Erythroblast (primary cell): ENCODE results near the gene ITCH.

Source experiments
- DNase-seq, 2 experiments: peaks; one replicate each; lab custom pipeline; 2025; lab: John Stamatoyannopoulos, UW
- GATA1 ChIP-seq: IDR thresholded peaks from 2 replicates; pipeline ENCODE4 v1.6.1; 2011; ENCODE audit warnings: low read depth, mild to moderate bottlenecking, control low read depth, low read length, moderate library complexity
- POLR2A ChIP-seq: IDR thresholded peaks from 2 replicates; pipeline ENCODE4 v1.6.1; 2011; ENCODE audit warnings: mild to moderate bottlenecking, low read length

The ITCH gene

DNA sequence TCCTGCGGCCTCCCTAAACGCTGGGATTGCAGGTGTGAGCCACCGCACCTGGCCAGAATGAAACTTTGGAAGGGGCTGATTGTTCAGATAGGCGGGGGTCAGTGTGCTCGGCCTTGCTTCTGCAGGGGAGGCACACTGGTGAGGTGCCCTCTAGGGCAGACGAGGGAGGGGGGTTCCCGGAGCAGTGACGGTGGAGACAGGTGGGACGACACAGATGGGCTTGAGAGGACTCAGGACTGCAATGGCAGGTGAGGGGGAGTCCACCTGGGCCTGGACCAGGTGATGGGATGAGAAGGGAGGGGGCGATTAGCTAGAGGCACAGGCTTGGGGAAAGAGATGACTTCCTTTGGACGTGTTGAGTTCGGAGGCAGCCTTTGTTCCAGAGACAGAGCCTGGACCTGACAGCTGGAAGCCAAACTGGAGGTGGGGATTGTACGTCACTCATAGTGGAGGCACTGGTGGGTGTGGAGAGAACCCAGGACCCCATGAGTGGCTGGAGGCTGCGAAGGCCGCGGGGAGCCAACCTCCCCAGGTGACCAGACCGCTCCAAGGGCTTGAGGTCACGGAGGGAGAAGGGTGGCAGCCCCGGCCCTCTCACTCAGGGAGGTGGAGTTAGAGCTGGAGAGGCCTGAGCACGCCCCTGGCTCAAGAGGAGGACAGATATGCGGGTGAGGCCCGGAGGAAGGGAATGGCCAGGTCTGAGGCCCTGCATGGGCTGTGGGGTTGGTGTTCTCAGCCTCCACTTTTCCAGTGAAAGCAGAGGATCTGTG lies 185.0 kb downstream of the ITCH start:
- DNase-seq = no peak

DNA sequence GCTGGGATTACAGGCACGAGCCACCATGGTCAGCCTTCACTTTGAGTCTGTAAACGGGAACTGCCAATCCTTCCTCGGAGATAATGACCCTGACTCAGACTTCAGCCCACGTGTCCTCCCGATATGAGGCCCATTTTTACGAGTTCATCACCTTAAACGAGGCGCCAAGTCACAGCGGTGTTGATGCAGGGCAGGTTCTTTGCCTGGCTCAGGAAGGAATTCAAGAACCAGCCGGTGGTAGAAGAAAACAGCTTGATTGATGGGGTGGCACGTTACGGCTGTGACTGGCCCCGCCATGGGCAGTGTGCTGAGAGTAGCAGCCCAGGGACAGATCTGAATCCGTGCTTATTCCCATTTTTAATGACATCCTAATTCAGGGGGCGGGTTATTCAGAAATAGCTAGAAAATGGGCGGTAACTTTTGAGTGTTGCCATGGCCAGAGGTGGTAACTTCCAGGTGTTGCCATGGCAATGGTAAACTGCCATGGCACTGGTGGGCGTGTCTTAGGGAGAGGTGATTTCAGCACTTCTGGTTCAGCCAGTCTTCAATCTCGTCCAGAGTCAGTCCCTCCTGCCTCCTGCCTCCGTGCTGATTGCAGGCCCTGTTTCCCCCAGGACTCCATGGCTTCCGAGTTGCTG lies 186.3 kb downstream of the ITCH start:
- peak; percentile 41 to 44 for DNase-seq
- TF ChIP-seq POLR2A = no peak
- TF ChIP-seq GATA1 = no peak

More for the DNA sequence above, 185.0 kb downstream of the ITCH start:
- no peak for TF ChIP-seq POLR2A
- no peak for TF ChIP-seq GATA1

DNA sequence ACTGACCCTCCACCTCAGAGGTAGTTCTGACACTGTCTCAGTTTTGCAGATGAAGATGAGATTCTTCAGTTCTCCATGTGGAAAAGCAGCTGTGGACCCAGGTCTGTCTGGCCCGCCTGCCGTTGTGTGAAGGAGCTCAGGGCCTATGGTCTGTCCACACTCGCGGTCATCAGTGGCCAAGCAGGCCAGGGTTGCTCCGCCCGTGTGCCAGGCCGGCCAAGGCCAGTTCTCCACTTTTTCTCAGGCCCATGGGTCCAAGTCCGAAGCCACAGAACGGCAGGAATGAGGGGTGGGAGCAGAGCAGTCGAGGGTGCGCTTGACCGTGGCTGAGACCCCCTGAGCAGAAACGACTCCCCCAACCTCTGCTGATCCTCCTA lies 186.8 kb downstream of the ITCH start:
- TF ChIP-seq GATA1 (no peak), POLR2A (no peak)
- DNase-seq = no peak

DNA sequence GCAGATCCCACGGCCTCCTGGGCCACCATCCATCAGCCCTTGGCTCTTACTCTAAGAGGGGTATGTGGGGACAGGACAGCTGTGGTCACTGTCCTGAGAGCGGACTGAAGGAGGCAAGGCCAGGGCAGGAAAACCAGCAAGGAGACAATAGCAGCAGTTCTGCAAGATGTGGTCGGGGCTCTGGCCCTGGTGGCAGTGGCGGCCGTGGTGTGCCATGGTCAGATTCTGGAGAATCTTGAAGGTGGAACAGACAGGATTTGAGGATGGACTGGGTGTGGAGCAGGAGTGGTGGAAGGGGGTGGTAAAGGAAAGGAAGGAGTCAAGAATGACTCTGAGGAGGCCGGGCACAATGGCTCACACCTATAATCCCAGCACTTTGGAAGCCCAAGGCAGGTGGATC lies 189.5 kb downstream of the ITCH start:
- no peak for DNase-seq
- TF ChIP-seq POLR2A = no peak
- no peak for TF ChIP-seq GATA1

DNA sequence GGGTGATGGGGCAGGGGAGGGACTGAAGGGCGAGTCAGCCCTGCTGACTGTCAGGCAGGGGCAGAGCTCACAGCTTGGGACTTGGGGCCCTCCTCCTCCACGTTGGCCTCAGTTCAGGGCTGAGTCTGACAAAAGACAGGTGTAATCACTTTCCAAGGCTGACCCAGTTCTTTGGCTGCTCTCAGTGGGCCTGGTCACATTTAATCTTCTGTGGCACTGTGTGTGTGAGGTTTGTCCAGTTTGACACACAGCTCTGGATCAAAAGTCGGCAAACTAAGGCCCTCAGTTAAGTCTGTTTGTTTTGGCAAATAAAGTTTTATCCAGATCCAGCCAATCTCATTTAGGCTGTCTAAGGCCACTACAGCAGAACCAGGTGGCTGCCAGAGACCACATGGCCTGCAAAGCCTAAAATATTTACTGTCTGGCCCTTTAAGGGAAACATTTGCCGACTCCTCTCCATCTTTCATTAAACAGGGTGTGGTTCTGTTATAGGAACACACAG lies 190.3 kb downstream of the ITCH start:
- TF ChIP-seq GATA1 = no peak
- no peak for TF ChIP-seq POLR2A

DNA sequence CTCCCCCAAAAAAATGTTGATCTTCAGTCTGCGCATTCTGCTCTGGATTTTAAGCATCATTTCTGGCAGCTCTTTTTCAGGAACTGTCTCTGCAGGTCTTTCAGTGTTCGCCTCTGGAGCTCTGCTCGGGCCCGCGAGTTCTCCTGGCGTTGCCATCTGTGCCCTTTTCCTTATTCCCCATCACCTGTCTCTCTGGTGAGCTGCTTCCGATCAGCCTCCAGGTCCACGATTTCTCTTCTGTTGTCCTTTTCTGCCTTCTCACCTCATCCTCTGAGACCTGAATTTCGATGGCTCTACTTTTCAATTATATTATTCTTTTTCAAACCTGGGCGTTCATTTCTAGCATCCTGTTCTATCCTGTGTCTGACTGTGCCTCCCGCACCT lies 194.9 kb downstream of the ITCH start:
- TF ChIP-seq GATA1 (no peak), POLR2A (no peak)
- no peak for DNase-seq

More for the DNA sequence above, 190.3 kb downstream of the ITCH start:
- no peak for DNase-seq

DNA sequence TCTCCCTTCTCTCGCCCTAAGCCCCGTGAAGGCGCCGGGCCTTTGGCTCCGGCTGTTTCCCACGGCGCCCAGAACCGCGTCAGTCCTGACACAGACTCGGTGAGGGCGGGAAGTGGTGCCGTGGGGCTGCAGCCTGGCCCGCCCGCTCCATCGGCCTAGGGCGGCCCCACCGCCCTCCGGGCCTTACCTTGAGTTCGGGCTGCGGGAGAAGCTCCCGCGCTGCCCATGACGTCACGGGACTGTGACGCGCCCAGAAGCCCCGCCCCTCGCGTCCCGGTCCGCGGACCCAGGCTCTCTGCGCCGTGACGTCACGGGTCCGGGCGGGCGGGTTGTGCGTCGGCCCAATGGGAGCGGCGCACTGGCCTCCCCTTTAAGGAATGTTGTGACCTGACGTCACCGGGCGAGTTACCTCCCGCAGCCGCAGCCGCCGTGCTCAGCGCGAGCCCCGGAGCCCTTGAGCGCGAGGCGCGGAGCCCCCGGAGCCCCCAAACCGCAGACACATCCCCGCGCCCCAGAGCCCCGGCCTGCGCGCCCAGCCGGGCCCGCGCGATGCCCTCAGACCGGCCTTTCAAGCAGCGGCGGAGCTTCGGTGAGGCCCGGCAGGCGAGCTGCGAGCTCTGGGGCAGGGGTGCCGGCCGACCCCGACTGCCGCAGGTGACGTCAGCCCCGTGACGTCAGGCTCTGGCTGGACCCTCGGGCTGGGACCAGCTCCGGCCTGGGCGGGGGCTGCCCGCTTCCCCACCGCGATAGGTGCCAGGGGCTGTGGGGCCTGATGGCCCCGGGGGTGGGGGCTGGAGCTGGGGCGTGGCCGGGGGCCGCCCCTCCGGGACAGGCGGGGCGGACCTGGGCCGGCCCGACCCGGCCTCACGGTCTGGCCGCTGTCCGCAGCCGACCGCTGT lies 195.5 kb downstream of the ITCH start, which contains the start of gene MAP1LC3A:
MAP1LC3A (plus strand) TSS at position 399 of the 899 bp plus-strand sequence; CDS start at position 550, 151 bp downstream.
- peak; percentile 99 for DNase-seq
- TF ChIP-seq GATA1 = no peak
- peak; percentile 82 for TF ChIP-seq POLR2A

DNA sequence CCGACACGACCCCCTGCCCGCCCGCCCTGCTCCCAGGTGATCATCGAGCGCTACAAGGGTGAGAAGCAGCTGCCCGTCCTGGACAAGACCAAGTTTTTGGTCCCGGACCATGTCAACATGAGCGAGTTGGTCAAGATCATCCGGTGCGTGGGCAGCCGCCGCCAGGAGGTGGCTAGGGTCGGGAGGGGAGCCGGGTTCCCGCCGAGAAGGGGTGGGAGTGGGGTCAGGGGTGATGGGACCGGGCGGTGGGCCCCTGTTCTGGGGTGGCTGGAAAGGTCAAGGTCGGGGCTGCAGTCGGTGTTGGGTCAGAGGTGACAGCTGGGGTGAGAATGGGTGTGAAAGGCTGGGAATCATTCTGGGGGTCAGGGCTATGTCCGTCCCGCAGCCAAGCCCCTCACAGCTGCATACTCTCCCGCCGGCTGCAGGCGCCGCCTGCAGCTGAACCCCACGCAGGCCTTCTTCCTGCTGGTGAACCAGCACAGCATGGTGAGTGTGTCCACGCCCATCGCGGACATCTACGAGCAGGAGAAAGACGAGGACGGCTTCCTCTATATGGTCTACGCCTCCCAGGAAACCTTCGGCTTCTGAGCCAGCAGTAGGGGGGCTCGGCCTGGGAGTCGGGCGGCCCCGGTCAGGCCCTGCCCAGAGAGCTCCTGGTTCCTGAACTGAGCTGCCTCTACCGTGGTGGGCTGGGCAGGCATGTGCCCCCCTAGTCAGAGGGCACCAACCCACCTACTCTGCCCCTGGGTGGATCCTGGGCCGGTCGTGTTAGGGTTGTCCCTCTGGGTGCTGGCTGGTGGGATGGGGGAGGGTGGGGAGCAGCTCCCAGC lies 196.5 kb downstream of the ITCH start:
- TF ChIP-seq POLR2A (no peak), GATA1 (no peak)
- peak; percentile 19 to 46 for DNase-seq

DNA sequence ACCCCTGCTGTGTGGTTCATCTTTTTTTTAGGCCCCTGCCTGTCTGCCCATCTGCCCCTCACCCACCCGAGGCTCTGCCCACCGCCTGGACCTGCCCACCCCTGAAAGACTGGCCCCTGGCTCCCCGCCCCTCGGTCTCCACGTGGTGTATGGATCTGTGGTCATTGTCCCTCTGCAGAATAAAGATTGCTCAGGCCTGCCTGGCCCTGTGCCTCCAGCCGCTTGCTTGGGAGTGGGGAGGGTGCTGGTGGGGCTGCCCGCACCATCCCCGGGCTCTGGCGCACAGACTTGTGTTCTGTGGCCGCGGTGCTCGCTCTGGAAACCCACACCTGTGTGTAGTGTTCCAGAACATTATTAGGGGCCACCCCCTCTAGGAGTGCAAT lies 197.1 kb downstream of the ITCH start:
- TF ChIP-seq GATA1 = no peak
- no peak for TF ChIP-seq POLR2A
- DNase-seq = no peak

DNA sequence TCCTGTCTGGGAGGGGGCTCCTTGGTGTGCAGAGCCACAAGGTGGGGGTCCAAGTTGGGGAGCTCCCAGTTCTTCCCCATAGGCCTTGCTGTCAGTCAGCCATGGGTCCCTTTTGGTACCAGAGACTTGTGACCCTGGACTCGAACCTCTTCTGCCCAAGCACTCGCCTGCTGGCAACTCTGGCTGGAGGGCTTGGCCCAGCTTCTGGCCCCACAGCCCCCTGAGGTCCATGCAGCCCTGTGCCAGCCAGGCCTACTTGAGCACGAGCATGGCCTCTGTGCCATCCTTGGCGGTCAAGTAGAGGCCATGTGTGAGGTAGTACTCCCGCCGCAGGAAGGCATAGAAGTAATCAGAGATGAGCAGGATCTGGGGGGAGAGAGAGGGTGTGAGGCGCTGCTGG lies 197.5 kb downstream of the ITCH start:
- no peak for DNase-seq
- no peak for TF ChIP-seq POLR2A
- no peak for TF ChIP-seq GATA1
